ENCODE measurements around the gene EFR3B.
"Not testable (repeated sequence)": the region's sequence is repeated elsewhere in the genome, so short reads cannot be mapped to it uniquely, and the experiment has no call there.

The EFR3B gene, protein sequence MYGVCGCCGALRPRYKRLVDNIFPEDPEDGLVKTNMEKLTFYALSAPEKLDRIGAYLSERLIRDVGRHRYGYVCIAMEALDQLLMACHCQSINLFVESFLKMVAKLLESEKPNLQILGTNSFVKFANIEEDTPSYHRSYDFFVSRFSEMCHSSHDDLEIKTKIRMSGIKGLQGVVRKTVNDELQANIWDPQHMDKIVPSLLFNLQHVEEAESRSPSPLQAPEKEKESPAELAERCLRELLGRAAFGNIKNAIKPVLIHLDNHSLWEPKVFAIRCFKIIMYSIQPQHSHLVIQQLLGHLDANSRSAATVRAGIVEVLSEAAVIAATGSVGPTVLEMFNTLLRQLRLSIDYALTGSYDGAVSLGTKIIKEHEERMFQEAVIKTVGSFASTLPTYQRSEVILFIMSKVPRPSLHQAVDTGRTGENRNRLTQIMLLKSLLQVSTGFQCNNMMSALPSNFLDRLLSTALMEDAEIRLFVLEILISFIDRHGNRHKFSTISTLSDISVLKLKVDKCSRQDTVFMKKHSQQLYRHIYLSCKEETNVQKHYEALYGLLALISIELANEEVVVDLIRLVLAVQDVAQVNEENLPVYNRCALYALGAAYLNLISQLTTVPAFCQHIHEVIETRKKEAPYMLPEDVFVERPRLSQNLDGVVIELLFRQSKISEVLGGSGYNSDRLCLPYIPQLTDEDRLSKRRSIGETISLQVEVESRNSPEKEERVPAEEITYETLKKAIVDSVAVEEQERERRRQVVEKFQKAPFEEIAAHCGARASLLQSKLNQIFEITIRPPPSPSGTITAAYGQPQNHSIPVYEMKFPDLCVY

DNA sequence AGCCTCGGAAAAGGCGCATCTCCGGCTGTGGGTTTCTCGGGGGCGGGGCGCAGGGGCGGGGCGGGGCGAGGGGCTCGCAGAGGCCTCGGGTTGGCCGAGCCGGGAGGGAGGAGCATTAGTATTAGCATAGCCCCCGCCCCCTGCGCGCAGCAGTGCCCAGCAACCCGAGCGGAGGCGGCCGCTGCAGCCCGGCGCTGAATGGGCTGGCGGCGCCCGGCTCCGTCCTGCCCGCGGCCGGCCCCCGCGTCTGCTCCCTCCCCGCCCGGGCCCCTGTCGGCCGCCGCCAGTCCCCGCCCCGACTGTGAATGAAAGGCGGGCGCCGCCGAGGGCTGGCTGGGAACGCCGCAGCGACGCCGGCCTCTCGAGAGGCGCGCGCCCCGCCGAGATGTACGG lies at the start of gene EFR3B:
Gene EFR3B (plus strand): TSS at position 149 of the 393 bp plus-strand sequence. CDS start 237 bp downstream, at position 386.
- peak; percentile 77 for DNase-seq (ENCODE audit: low read depth)
- H3K4me3 ChIP-seq (ENCODE audit: low read depth, low read length), result peak within 1 kb of the TSS; percentile 68

DNA sequence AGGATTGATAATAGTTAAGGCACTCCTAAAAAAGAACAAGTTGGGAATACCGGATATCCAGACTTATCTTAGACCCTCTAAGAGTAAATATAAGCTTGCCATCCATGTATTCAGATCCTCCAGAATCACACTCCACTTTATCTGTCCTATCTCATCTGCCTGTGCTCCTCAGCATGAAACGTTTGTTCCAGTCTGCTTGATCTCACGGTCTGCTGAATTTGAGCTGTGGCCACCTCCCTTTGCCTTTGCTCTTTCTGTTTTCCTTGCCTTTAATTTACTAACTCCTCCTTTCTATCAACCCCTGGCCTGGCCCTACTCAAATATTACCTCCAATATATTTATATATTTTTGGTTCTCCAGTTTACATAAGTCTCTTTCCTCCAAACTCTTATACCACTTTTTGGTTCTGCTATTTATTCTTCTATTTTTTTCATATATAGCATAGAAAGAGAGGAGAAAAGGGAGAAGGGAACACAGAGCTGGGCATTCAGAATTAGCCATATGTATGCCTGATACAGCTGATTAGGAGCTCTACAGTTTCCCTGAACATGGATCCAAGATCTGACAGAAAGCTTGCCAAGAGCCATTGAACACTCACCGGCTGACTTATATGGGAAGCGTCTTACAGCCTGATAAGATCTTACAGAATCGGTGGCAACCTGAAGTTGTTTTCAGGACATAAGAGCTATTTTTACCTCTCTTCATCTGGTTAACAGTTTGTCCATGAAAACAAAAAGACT lies 48.3 kb upstream of the EFR3B start:
- no peak overlapping the region for H3K4me3 ChIP-seq (ENCODE audit: low read depth, low read length)
- DNase-seq (ENCODE audit: low read depth), result no peak

DNA sequence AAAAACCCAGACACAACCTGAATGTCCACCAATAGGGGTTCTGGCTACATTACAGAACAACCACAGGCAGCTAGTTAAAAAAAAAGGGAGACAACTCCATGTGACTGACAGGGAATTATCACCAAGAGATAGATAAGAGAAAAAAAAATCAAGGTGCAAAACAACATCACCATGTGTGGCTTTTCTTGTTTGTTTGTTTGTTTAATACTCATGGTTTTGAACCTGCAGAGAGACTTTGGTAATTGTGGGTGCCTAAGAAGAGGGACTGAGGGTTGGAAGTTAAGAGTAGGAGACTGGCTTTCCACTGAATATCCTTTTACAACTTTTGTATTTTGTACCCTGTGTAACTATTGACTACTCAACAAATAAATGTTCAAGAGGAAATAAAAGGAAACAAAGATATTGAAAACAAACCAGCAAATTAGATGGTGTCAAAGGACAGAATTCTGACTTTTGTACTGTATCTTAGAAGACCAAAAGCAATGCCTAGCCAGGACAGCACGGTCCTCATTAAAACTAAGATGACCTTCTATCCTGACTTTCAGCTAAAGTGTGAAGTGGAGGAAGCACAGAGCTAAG lies 47.6 kb upstream of the EFR3B start:
- no peak overlapping the region for H3K4me3 ChIP-seq (ENCODE audit: low read depth, low read length)
- DNase-seq (ENCODE audit: low read depth), result no peak

DNA sequence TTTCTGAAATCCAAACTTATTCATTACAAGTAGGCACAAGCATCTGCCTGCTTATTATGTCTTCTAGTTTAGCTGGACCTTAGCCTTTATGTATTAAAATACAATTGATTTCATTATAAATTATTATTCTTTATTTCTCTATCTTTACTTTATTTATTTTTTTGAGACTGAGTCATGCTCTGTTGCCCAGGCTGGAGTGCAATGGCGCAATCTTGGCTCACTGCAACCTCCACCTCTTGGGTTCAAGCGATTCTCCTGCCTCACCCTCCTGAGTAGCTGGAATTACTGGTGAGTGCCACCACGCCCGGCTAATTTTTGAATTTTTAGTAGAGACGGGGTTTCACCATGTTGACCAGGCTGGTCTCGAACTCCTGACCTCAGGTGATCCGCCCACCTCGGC lies 42.8 kb upstream of the EFR3B start:
- not testable (repeated sequence) for H3K4me3 ChIP-seq (ENCODE audit: low read depth, low read length); DNase-seq (ENCODE audit: low read depth)

DNA sequence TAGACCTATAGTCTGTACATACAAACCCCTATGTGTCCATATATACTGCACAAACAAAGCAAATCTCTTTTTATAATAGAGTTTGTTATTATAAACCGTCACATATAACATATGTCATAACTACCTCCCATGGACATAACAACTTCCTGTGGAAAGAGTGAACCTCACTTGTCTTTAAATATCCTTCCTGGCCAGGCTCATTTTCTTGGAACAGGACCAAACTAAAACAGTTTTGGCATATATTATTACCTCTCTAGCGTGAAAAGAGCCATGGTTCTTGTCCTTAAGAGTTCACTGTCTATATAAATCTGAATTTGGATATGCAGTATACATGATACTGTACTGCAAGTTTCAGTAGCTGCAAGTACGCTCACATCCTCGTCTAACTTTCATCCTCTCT lies 41.8 kb upstream of the EFR3B start:
- no peak for DNase-seq (ENCODE audit: low read depth)
- no peak overlapping the region for H3K4me3 ChIP-seq (ENCODE audit: low read depth, low read length)

DNA sequence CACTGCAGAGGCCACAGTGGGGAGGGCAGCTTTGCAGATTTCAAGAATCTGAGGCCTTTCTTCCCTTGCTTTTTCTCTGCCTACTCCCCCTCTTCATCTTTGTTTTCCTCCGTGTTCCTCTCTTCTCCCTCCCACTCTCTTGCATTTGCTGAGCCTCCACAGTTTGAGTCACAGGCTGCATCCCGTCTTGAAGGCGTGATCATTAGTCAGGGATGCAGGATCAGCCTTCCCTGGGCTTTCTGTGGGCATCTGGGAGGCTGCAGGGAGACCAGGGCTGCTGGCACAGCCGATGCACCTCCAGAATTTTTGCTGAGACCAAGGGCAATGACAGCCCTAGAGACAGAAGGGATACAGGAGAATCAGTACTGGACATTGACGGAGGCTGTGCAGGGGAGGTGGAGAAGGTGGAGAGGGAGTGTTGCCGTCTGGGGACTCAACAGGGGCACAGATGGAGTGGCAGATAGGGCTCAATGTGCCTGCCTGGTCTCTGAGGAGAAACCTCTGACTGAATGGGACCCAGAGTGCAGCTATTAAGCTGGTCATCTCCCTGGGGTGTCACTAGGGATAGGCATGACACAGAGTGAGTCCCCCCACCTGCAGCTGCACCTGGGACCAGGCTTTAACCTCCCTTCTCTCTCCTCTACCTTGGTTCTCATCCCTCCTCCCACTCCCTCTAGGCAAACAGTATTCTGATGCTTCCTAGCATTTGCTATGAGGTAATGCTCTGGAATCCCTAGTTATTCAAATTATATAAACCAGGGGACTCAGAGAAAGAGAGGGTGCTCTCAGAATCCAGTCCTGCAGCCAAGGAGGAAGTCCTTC lies 41.2 kb upstream of the EFR3B start:
- no peak overlapping the region for H3K4me3 ChIP-seq (ENCODE audit: low read depth, low read length)
- DNase-seq (ENCODE audit: low read depth), result no peak

DNA sequence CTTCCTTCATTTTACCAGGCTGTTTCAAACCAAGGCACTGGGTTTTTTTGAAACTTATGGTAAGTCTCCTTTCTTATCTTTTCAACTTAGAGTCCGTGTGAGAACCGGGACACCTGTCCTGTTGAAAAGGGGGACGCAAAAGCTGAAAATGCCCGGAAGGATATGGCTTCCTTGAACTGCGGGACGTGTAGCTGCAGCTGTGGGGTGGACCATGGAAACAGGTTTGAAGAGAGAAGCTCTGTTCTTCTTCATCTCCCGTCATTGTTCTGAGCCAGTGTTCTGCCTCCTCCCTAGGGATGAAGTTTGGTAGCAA lies 40.6 kb upstream of the EFR3B start:
- DNase-seq (ENCODE audit: low read depth), result no peak
- H3K4me3 ChIP-seq (ENCODE audit: low read depth, low read length), result no peak overlapping the region

DNA sequence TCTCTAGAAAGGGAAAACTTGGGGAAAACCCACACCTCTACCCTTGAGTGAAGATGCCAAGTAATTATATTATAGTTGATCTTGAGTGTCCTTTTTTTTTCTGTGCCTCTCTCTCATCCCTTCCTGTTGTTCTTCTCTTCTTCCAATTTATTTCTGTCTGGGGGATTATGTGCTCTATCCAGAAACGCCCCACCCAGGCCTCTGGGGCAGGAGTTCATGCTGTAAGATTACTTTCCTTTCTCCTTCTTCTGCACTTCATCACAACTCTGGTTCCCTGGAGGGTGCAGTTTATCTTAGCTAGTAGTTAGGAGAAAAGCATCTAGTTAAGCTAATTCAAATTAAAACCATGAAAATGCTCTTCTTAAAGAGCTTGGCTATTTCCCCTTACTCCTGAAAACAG lies 39.8 kb upstream of the EFR3B start:
- no peak for DNase-seq (ENCODE audit: low read depth)
- no peak overlapping the region for H3K4me3 ChIP-seq (ENCODE audit: low read depth, low read length)

DNA sequence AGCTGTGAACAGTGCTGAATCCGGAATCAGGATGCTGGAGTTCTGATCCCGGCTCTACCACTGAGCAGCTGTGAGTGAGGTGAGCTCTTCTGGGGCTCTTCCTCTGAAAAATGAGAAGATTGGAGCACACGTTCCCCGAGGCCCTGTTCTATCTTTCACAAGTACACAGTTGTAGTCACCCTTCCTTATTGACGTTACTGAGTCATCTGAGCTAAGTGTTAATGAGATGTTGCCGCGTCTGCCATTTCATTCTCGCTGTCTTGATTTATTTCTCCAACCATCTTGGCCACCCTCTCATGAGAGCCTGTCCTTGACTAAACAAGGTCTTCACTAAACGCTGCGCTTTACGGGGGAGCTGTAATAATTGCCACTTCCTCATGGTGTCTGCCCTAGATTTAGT lies 31.9 kb upstream of the EFR3B start:
- no peak overlapping the region for H3K4me3 ChIP-seq (ENCODE audit: low read depth, low read length)
- no peak for DNase-seq (ENCODE audit: low read depth)

DNA sequence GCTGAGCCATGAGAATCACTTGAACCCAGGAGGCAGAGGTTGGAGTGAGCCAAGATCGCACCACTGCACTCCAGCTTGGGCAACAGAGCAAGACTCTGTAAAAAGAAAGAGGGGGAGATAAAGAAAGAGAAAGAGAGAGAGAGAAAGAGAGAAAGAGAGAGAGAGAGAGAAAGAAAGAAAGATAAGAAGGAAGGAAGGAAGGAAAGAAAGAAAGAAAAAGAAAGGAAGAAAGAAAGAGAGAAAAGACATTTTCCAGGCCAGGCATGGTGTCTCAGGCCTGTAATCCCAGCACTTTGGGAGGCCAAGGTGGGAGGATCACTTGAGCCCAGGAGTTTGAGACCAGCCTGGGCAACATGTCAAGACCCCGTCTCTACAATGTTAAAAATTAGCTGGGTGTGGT lies 30.5 kb upstream of the EFR3B start:
- not testable (repeated sequence) for DNase-seq (ENCODE audit: low read depth); H3K4me3 ChIP-seq (ENCODE audit: low read depth, low read length)

DNA sequence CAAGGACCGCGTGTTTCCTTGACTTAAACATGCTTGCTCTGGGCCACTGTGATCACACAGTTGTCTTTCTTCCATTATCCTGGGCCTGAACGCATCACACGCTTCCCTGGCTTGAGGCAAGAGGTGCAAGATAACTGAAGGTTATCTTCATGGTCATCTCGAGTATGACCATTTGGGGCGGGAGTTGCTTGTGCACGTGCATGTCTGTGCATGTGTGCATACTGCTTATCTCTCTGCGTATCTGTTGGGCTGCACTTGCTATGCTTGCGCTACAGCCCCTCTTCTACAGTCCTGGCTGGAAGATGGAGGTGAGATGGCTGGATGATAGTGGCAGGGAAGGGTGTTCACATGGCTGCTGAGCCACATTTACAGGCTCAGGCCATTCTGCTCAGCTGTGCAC lies 27.2 kb upstream of the EFR3B start:
- no peak overlapping the region for H3K4me3 ChIP-seq (ENCODE audit: low read depth, low read length)
- no peak for DNase-seq (ENCODE audit: low read depth)

DNA sequence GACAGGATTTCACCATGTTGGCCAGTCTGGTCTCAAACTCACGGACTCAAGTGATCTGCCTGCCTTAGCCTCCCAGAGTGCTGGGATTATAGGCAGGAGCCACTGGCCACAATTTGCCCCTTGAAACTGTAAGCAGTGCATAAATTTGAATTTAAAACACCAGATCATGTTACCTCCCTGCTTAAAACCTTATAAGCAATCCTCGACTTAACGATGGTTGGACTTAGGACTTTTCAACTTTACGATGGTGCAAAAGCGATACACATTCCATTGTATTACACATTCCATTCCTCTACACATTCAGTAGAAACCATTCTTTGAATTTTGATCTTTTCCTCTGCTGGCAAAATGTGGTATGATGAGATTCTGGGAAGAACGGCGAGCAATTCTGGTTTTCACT lies 23.2 kb upstream of the EFR3B start:
- H3K4me3 ChIP-seq (ENCODE audit: low read depth, low read length), result no peak overlapping the region
- DNase-seq (ENCODE audit: low read depth), result no peak

DNA sequence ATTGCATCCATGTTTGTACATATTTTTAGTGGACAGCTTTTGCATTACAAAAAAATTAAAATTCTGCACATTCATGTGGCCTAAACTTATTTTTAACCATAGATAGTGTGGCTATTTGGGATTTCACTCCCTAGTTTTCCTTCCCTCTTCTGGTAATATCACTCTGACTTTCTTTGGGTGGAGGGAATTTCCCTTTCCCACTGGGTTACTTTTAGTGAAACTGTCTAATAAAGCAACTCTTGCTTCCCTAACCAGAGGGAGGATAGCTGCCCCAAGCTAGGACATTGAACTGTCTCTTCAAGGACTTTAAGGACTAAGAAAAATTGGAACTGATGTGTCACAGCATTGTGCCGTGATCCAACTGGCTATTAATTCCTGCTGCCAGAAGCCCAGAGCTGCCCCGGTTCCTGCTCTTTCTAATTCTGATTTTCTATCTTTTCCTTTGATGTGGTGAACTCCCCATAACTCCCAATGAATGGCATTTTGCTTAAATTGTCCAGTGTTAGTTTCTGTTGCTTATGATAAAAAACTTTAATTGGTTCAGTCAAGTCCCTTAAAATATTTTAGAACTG lies 20.0 kb upstream of the EFR3B start:
- no peak overlapping the region for H3K4me3 ChIP-seq (ENCODE audit: low read depth, low read length)

DNA sequence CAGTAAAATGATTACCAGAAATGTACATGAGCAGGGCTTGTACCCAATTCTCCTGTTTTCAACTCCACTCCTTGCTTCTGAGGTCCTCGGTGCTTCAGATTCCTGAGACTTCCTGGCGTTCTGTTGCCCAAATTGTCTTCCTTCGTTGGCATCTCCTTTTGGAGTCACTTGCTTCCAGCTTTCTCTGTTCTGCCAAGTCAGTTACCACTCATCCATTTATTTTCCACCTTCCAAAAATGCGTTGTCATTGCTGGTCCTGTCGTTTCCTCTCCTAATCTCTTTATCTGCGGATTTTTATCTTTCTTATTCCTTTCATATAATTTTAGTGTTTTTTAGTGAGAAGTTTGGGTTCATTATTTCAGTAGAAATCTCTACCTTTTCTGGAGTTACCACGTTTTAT lies 18.5 kb upstream of the EFR3B start:
- DNase-seq (ENCODE audit: low read depth), result no peak
- no peak overlapping the region for H3K4me3 ChIP-seq (ENCODE audit: low read depth, low read length)

More for the DNA sequence above, 20.0 kb upstream of the EFR3B start:
- DNase-seq (ENCODE audit: low read depth), result no peak

DNA sequence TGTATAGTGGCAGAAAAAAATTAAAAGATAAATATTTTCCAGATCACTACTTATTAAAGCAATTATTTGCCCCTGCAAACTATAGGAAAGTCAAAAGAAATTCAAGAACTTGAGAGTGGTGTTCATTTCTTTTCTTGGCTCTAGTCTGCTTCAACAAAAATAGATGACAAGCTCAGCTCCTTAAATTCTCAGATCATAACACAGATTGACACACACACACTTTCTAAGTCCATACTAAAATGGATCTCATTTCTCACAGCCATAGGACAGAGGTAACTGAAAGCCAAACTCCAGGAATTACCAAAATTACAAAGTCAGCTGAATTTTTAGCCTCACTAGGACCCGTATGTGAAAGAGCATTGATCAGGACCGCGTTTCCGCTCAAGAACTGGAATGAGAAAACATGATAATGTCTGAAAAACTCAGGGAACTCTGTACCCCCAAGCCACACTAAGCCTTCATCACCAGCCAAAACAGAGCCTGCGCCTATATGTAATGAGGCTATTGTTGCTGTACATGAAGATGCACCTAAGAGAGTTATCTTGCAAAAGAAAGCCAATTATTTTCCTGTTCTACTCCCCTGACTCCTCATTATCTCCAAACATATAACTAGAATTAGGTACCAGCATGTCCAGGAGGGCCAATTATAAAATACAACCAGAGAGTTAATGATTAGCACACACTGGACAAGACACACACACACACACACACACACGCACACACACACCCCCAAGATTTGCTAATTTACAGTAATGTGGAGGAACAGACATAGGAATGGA lies 16.5 kb upstream of the EFR3B start:
- DNase-seq (ENCODE audit: low read depth), result no peak
- H3K4me3 ChIP-seq (ENCODE audit: low read depth, low read length), result no peak overlapping the region

DNA sequence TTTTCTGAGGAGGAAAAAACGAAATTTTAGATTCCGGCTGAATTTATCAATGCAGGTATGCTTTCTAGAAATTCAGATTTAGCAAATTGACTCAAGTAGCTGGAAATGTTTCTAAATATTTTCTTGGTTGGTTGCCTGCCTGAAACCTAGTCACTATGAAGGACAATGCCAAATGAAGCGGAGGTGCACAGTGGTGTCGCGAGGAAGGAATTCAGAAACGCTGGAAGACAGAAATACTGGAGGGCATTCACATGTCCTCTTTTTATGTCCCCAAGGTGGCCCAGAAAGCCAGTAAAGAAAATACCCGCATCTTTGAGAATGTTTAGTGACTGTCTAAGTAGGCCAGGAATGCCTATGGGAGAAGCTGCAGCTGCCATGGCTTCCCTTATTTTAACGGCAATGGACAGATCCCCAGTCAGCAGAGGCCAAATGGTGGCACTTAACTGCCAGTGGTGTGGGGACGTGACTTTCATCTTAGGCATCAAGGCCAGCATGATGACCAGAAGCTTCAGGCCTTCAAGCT lies 15.8 kb upstream of the EFR3B start:
- H3K4me3 ChIP-seq (ENCODE audit: low read depth, low read length), result no peak overlapping the region
- DNase-seq (ENCODE audit: low read depth), result no peak

DNA sequence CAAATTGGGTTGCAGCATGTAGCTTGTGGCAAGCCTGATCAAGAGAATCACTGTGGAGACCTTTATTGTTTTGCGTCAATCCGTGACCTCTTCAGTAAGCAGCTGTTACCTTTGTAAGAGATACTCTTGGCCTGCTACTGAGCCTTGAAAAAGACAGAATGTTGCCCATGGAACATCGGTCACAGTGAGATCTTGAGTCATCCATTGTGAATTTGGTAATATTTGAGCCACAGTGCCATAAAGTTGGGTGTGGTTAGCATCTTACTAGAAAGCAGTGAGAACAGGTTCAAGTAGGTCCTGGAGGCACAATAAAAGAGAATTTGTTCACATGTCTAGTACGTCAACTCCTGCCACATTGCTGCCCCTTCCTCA lies 12.7 kb upstream of the EFR3B start:
- DNase-seq (ENCODE audit: low read depth), result no peak
- H3K4me3 ChIP-seq (ENCODE audit: low read depth, low read length), result no peak overlapping the region

DNA sequence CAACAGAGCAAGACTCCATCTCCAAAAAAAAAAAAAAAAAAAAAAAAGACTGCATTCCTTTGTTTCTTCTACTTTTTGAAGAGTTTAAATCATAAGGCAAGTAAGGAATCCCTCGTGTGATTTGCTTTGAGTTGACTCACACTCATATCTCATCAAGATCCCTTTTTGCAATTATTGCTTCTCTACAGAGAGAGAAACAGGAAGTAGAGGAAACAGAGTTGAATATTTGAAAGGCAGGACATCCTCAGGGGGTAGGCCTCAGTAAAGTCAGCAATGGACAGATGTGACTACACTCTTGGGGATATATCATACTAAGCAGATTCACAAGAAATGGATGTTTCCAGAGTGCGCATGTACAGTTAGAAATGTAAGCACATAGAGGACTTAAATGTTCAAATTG lies 11.2 kb upstream of the EFR3B start:
- no peak for DNase-seq (ENCODE audit: low read depth)

More for the DNA sequence above, 11.2 kb upstream of the EFR3B start:
- no peak overlapping the region for H3K4me3 ChIP-seq (ENCODE audit: low read depth, low read length)

All from skeletal muscle cell (primary cell).